ENCODE results near the gene MACROD2. TPM values are rescaled to one million over a fixed set of nuclear protein-coding genes. Genes with fewer than 3 reads are reported as not detected.

Gene MACROD2
- total RNA-seq, 2 donors from 2014 or later, result 8.3 to 21.8 TPM

DNA sequence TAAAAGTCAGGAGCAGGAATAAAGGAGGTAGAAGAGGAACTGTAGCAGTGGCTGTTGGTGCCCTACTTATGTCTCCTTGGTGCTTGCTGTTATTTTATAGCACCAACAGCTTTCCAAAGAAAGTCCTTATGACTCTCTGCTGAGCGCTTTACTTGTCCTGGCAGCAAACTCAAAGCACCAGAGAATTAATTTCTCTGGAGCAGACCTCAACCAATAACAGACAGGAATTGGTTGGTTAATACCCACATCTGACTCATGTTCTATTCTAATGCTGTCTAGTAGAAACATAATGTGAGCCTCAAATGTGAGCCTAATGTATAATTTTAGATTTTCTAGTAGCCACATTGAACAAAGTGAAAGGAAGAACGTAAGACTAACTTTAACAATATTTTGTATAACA, 1892.1 kb downstream of the MACROD2 start:
- DNase-seq, result no peak
- no peak for ATAC-seq
- no peaks in the 10 kb centered on the region for H3K4me1 ChIP-seq
- H3K27ac ChIP-seq, result no peak overlapping the region
- no peak for TF ChIP-seq POLR2A (IDR thresholded peaks at IDR 0.05)
- TF ChIP-seq, protein P1, sequence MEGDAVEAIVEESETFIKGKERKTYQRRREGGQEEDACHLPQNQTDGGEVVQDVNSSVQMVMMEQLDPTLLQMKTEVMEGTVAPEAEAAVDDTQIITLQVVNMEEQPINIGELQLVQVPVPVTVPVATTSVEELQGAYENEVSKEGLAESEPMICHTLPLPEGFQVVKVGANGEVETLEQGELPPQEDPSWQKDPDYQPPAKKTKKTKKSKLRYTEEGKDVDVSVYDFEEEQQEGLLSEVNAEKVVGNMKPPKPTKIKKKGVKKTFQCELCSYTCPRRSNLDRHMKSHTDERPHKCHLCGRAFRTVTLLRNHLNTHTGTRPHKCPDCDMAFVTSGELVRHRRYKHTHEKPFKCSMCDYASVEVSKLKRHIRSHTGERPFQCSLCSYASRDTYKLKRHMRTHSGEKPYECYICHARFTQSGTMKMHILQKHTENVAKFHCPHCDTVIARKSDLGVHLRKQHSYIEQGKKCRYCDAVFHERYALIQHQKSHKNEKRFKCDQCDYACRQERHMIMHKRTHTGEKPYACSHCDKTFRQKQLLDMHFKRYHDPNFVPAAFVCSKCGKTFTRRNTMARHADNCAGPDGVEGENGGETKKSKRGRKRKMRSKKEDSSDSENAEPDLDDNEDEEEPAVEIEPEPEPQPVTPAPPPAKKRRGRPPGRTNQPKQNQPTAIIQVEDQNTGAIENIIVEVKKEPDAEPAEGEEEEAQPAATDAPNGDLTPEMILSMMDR (IDR thresholded peaks at IDR 0.05), result no peak
- no peaks in the 10 kb centered on the region for H3K9me3 ChIP-seq
- intact Hi-C loops (cut with DNase I), result no loop called here
- 91 to 94% methylated on average over 2 of the region's 2 CpGs for WGBS, 2 donors
- no peak overlapping the region for H3K4me3 ChIP-seq
- no peaks in the 10 kb centered on the region for H3K36me3 ChIP-seq (replicated peaks in 1 of 2; ENCODE audit: insufficient read depth in 1 of 2, low read depth in 2 of 2)
- H3K27me3 ChIP-seq, result no peaks in the 10 kb centered on the region

DNA sequence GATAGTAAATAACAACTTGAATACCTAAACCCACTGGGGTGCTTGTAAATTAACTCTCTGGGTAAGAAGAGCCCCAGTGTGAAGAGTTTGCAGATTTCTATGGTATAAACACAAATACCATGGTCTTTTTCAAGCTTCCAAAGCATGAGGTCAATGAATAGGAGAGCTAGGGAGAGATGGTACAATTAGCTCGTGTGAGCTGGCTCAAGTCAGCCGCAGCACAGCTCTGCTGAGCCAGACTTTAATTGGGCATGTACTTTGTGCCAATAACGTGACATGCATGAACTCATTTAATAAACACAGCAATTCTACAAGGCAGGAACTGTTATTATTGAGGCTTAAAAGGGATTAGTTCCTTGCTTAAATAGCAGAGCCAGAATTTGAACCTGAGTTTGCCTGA, 1893.7 kb downstream of the MACROD2 start:
- Histone ChIP-seq H3K4me3 (no peak overlapping the region), H3K9me3 (no peaks in the 10 kb centered on the region), H3K27ac (no peak overlapping the region), H3K4me1 (no peaks in the 10 kb centered on the region), H3K36me3 (replicated peaks in 1 of 2; ENCODE audit: insufficient read depth in 1 of 2, low read depth in 2 of 2) (no peaks in the 10 kb centered on the region), H3K27me3 (no peaks in the 10 kb centered on the region)
- TF ChIP-seq, protein P1 (IDR thresholded peaks at IDR 0.05), result no peak
- TF ChIP-seq POLR2A (IDR thresholded peaks at IDR 0.05), result no peak
- WGBS, 2 donors, result 74 to 77% methylated on average over 3 of the region's 3 CpGs
- intact Hi-C loops (cut with DNase I), result no loop called here
- DNase-seq (no peak), ATAC-seq (no peak)

DNA sequence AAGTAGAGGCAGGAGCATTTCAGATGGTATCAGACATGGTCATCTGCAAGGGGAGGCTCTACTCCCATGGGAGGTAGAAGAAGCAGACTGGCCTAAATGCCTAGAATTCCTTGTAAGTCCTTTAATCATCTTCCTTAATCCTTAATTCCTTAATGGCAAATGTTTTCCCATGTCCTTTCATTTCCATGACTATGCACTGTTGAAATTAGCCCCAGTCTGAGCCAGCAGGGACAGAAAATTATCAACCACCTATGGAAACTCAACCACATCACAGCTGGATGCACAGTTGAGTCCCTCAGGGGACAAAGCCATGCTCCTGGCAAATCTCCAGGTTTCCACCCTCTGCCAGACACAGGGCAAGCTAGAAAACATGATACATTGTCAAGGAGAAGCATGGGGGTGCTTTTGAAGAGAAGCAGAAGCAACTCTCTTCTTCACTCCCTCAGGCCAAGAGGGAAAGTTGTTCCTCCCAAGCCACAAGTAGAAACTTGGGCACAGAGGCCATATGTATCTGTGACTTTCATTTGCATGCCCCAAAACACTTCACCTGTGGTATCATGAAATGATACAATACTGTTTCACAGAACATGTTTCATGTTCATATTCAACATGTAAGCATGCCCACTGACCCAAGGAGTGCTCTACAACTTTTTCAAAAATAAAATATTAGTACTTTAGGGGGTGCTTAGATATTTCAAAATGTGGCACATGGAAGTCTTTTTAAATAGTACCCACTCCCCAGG, 1894.4 kb downstream of the MACROD2 start:
- DNase-seq (no peak), ATAC-seq (no peak)
- intact Hi-C loops (cut with DNase I), result no loop called here
- Histone ChIP-seq H3K27ac (no peak overlapping the region), H3K9me3 (no peaks in the 10 kb centered on the region), H3K4me3 (no peak overlapping the region), H3K36me3 (replicated peaks in 1 of 2; ENCODE audit: insufficient read depth in 1 of 2, low read depth in 2 of 2) (no peaks in the 10 kb centered on the region), H3K4me1 (no peaks in the 10 kb centered on the region), H3K27me3 (no peaks in the 10 kb centered on the region)
- TF ChIP-seq, protein P1 (IDR thresholded peaks at IDR 0.05), result no peak
- no peak for TF ChIP-seq POLR2A (IDR thresholded peaks at IDR 0.05)

DNA sequence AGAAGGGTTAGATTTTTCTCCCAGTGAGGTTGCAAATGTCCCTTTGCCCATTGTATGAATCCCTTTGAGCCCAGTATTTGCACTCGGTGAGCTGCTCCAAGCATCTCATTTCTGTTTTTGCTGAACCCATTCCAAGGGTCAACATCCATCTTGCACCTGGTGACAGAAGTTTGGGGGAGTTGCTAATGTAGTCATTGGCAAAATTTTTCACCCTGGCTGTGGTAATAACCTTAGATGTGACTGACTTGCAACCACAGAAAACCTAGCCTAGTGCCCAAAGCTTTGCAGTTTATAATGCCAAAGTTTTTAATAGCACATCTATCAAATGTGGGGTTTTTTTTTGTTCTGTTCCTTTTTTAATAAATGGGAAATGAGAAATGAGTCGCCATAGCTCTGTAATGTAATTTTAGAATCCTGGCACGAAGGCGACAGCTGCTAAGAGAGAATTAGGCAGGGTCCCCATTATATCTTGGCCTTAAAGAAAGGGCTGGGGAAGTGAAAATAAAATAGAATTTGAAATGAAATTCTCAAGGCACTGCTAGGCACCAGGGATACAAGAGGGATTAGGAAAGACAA, 1895.2 kb downstream of the MACROD2 start:
- intact Hi-C loops (cut with DNase I), result no loop called here
- H3K27me3 ChIP-seq, result no peaks in the 10 kb centered on the region
- DNase-seq (no peak), ATAC-seq (no peak)
- H3K4me1 ChIP-seq, result no peaks in the 10 kb centered on the region
- 69 to 71% methylated on average over 4 of the region's 4 CpGs for WGBS, 2 donors
- TF ChIP-seq POLR2A (IDR thresholded peaks at IDR 0.05), result no peak
- TF ChIP-seq, protein P1 (IDR thresholded peaks at IDR 0.05), result no peak
- H3K4me3 ChIP-seq, result no peak overlapping the region
- H3K36me3 ChIP-seq (replicated peaks in 1 of 2; ENCODE audit: insufficient read depth in 1 of 2, low read depth in 2 of 2), result no peaks in the 10 kb centered on the region
- no peak overlapping the region for H3K27ac ChIP-seq
- H3K9me3 ChIP-seq, result no peaks in the 10 kb centered on the region

DNA sequence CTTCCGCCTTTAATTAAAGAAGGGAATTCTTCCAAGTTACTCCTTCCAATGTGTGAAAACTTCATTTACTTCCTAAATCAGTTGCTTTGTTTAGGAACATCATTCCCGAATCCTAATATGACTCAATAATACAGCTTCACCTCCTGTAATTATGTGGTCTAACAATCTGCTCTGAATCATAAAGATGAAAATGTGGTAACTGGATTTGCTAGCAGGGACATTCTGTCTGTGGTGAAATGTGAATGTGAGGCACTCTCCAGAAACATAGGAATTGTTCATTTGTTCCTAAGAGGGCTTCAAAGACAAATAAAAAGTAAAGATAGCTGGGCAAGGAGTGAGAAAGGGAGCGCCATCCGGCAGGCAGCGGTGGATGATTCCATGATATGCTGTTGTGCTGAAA, 1899.8 kb downstream of the MACROD2 start:
- TF ChIP-seq POLR2A (IDR thresholded peaks at IDR 0.05), result no peak
- TF ChIP-seq, protein P1 (IDR thresholded peaks at IDR 0.05), result no peak
- H3K9me3 ChIP-seq, result no peaks in the 10 kb centered on the region
- no peak for ATAC-seq
- no peak overlapping the region for H3K27ac ChIP-seq
- H3K36me3 ChIP-seq (replicated peaks in 1 of 2; ENCODE audit: insufficient read depth in 1 of 2, low read depth in 2 of 2), result no peaks in the 10 kb centered on the region
- no peak overlapping the region for H3K4me3 ChIP-seq
- H3K27me3 ChIP-seq, result no peaks in the 10 kb centered on the region
- no peaks in the 10 kb centered on the region for H3K4me1 ChIP-seq
- 89 to 90% methylated on average over 5 of the region's 5 CpGs for WGBS, 2 donors
- intact Hi-C loops (cut with DNase I), result no loop called here
- DNase-seq, result no peak

Measured in body of pancreas (tissue), 4 donors.